Activated CD4-positive, alpha-beta memory T cell treated with anti-CD3 and anti-CD28 coated beads for 36 hours (primary cell): ENCODE data around the gene TENT5A. TPM values are rescaled to one million over a fixed set of nuclear protein-coding genes. Genes with fewer than 3 reads are reported as not detected.
"Not testable (repeated sequence)": the region's sequence is repeated elsewhere in the genome, so short reads cannot be mapped to it uniquely, and the experiment has no call there.

Experiments
- CTCF ChIA-PET: fragments of 350-600 bp; sonication (Branson Sonifier 250); formaldehyde crosslinking; loops from one replicate; lab custom pipeline; 2021; ENCODE audit warnings: antibody characterized with exemption, inconsistent platforms; lab: Charles Lee
- POLR2A ChIA-PET: fragments of 350-600 bp; sonication (Branson Sonifier 250); formaldehyde crosslinking; loops from one replicate; lab custom pipeline; 2021; ENCODE audit warnings: antibody characterized with exemption; lab: Charles Lee
- DNase-seq: peaks from one replicate; pipeline ENCODE4 v3.0.0-alpha.2; 2020
- H3K27ac Mint-ChIP-seq: one replicate; pipeline ENCODE4 v1.8.0; 2021; ENCODE audit warnings: mixed read lengths
- H3K27me3 Mint-ChIP-seq: one replicate; pipeline ENCODE4 v1.8.0; 2021; ENCODE audit warnings: mixed read lengths
- H3K36me3 Mint-ChIP-seq: one replicate; pipeline ENCODE4 v1.8.0; 2021; ENCODE audit warnings: mixed read lengths
- H3K4me1 Mint-ChIP-seq: one replicate; pipeline ENCODE4 v1.8.0; 2021; ENCODE audit warnings: low read depth, mixed read lengths
- H3K4me3 Mint-ChIP-seq: one replicate; pipeline ENCODE4 v1.8.0; 2021; ENCODE audit warnings: mild to moderate bottlenecking, mixed read lengths
- H3K9me3 Mint-ChIP-seq: one replicate; pipeline ENCODE4 v1.8.0; 2021; ENCODE audit warnings: mixed read lengths
- intact Hi-C: fragments of 100-400 bp; cut with micrococcal nuclease; formaldehyde crosslinking; loops from one replicate; pipeline ENCODE4 v1.15.1; 2023
- total RNA-seq, 2 experiments: library from RNA; stranded (reverse); gene quantifications; one replicate each; pipeline ENCODE4 v1.2.3, GENCODE V29; 2021

The TENT5A gene
- total RNA-seq, 2 experiments from 2014 or later: 0.51 to 1.1 TPM

DNA sequence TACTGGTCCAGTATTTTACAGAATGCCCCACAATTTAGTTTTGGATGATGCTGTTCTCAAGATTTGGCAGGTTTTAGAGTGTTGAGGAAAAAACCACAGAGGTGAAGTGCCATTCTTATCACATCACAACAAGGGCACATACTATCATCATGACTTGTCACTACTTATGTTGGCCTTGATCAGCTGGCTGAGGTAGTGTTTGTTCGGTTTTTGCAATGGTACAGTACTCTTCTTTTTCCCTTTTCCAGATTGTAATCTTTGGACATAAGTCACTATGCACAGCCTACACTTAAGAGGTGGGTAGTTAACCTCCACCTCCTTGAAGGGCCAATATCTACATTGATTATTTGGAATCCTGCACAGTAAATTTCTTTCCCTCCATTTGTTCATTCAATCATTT is 8.8 kb downstream of the TENT5A start:
- intact Hi-C loops: no loop called here
- ChIA-PET POLR2A (no interaction called here), CTCF (no interaction called here)
- H3K27ac Mint-ChIP-seq: no peak overlapping the region
- H3K27me3 Mint-ChIP-seq: no peaks in the 10 kb centered on the region
- no peaks in the 10 kb centered on the region for H3K9me3 Mint-ChIP-seq
- no peak for DNase-seq
- no peaks in the 10 kb centered on the region for H3K36me3 Mint-ChIP-seq
- H3K4me3 Mint-ChIP-seq: no peak overlapping the region
- H3K4me1 Mint-ChIP-seq: peaks cover 4% of the 10 kb centered on the region

DNA sequence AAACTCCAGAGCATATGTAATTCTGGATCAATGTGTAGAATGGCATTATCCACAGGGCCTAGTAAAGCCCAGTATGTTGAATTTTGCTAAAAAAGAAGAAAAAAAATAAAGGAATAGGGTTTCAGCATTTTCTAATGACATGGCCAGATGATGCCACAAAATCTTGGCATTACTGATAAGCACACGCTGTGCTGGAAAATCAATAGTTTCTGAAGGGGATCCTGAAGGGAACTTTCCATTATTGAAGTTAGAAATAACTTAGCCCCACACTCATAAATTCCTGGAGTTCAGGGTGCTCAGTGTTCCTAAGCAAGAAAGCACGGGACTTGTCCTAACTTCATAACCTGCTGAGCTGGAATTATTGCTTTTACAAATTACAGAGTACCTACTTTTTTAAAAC is 10.8 kb downstream of the TENT5A start:
- intact Hi-C loops: no loop called here
- no peak overlapping the region for H3K4me3 Mint-ChIP-seq
- no peak for DNase-seq
- peaks cover 2% of the 10 kb centered on the region for H3K4me1 Mint-ChIP-seq
- no peak overlapping the region for H3K27ac Mint-ChIP-seq
- no peaks in the 10 kb centered on the region for H3K36me3 Mint-ChIP-seq
- H3K9me3 Mint-ChIP-seq: no peaks in the 10 kb centered on the region
- ChIA-PET POLR2A (no interaction called here), CTCF (no interaction called here)
- no peaks in the 10 kb centered on the region for H3K27me3 Mint-ChIP-seq

- H3K27me3 Mint-ChIP-seq, CTCF ChIA-PET, H3K9me3 Mint-ChIP-seq, DNase-seq, intact Hi-C loops, H3K27ac Mint-ChIP-seq, POLR2A ChIA-PET, H3K4me1 Mint-ChIP-seq, H3K36me3 Mint-ChIP-seq, H3K4me3 Mint-ChIP-seq: not testable (repeated sequence)
Measured at GRCh38 chr6:81740591-81740990, 11.9 kb downstream of the TENT5A start.

- intact Hi-C loops: no loop called here
- CTCF ChIA-PET: no interaction called here
- DNase-seq: no peak
- H3K4me3 Mint-ChIP-seq: no peak overlapping the region
- no peaks in the 10 kb centered on the region for H3K4me1 Mint-ChIP-seq
- no peaks in the 10 kb centered on the region for H3K9me3 Mint-ChIP-seq
- no peaks in the 10 kb centered on the region for H3K27me3 Mint-ChIP-seq
- H3K36me3 Mint-ChIP-seq: no peaks in the 10 kb centered on the region
- POLR2A ChIA-PET: no interaction called here
- no peak overlapping the region for H3K27ac Mint-ChIP-seq
Measured at GRCh38 chr6:81739230-81740195, 13.0 kb downstream of the TENT5A start.

DNA sequence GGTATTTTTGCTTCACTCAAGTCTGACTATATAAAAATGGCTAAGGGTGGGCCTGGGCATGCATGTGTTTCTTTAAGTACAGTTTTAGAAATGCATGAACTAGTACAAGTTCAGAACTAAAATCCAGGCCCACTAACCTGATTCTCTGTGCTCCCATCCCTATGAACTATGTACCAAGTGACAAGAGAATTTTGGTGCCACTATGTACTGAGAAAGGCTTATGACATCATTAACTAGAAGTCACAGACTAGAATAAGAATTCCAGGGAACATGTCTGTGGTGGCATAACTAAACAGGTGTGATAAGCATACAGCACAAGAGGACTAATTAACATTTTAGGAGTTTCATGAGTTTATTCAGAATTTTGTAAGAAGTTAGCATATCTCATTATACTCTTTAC is 16.1 kb downstream of the TENT5A start:
- DNase-seq: no peak
- no peaks in the 10 kb centered on the region for H3K36me3 Mint-ChIP-seq
- intact Hi-C loops: no loop called here
- H3K27me3 Mint-ChIP-seq: no peaks in the 10 kb centered on the region
- H3K27ac Mint-ChIP-seq: no peak overlapping the region
- POLR2A ChIA-PET: no interaction called here
- H3K4me3 Mint-ChIP-seq: no peak overlapping the region
- CTCF ChIA-PET: no interaction called here
- H3K4me1 Mint-ChIP-seq: no peaks in the 10 kb centered on the region
- no peaks in the 10 kb centered on the region for H3K9me3 Mint-ChIP-seq

- H3K27ac Mint-ChIP-seq: no peak overlapping the region
- intact Hi-C loops: no loop called here
- CTCF ChIA-PET: no interaction called here
- DNase-seq: no peak
- no peaks in the 10 kb centered on the region for H3K27me3 Mint-ChIP-seq
- H3K4me3 Mint-ChIP-seq: no peak overlapping the region
- H3K9me3 Mint-ChIP-seq: no peaks in the 10 kb centered on the region
- no peaks in the 10 kb centered on the region for H3K36me3 Mint-ChIP-seq
- POLR2A ChIA-PET: no interaction called here
- H3K4me1 Mint-ChIP-seq: no peaks in the 10 kb centered on the region
Measured at GRCh38 chr6:81735756-81736380, 16.6 kb downstream of the TENT5A start.

DNA sequence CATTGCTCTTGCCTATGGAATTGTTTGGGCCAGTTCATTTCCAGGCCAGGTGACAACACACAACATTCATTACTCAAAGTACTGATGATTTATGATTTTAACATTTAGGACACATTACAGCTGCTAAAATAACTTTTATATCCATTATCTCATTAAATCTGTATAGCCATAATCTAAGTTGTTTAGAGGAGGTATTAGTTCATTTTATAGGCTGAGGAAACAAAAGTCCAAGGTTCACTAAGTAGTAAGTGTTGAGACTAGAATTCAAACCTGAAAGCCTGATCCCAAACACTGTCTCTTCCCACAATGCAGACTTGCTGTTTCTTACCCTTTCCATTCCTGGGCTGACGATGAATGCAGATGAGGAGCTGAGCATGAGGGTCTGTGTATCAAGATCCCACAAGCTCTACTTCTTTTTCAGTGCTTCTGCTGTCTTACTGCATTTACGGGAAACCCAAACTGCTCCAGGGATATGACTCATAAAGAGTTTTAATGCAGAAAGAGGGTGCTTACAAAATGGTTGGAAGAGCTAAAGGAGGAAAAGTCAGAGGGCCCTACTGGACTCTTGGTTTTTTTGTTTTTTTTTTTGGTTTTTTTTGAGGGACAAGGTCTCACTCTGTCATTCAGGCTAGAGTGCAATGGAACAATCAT is 17.9 kb downstream of the TENT5A start:
- Mint-ChIP-seq H3K27ac (no peak overlapping the region), H3K4me1 (no peaks in the 10 kb centered on the region), H3K9me3 (no peaks in the 10 kb centered on the region), H3K36me3 (no peaks in the 10 kb centered on the region), H3K4me3 (no peak overlapping the region), H3K27me3 (no peaks in the 10 kb centered on the region)
- intact Hi-C loops: no loop called here
- POLR2A ChIA-PET: no interaction called here
- CTCF ChIA-PET: no interaction called here
- no peak for DNase-seq

- Mint-ChIP-seq H3K9me3 (no peaks in the 10 kb centered on the region), H3K36me3 (no peaks in the 10 kb centered on the region), H3K27ac (no peak overlapping the region), H3K27me3 (no peaks in the 10 kb centered on the region), H3K4me1 (no peaks in the 10 kb centered on the region), H3K4me3 (no peak overlapping the region)
- CTCF ChIA-PET: no interaction called here
- intact Hi-C loops: no loop called here
- DNase-seq: no peak
- POLR2A ChIA-PET: no interaction called here
Measured at GRCh38 chr6:81734081-81734480, 18.4 kb downstream of the TENT5A start.

GRCh38 chr6:81731814-81732213 is 20.7 kb downstream of the TENT5A start:
- no peaks in the 10 kb centered on the region for H3K27me3 Mint-ChIP-seq
- intact Hi-C loops: no loop called here
- no peak overlapping the region for H3K4me3 Mint-ChIP-seq
- H3K9me3 Mint-ChIP-seq: no peaks in the 10 kb centered on the region
- CTCF ChIA-PET: no interaction called here
- no peaks in the 10 kb centered on the region for H3K36me3 Mint-ChIP-seq
- no peak for DNase-seq
- POLR2A ChIA-PET: no interaction called here
- no peak overlapping the region for H3K27ac Mint-ChIP-seq
- peaks cover 12% of the 10 kb centered on the region for H3K4me1 Mint-ChIP-seq

DNA sequence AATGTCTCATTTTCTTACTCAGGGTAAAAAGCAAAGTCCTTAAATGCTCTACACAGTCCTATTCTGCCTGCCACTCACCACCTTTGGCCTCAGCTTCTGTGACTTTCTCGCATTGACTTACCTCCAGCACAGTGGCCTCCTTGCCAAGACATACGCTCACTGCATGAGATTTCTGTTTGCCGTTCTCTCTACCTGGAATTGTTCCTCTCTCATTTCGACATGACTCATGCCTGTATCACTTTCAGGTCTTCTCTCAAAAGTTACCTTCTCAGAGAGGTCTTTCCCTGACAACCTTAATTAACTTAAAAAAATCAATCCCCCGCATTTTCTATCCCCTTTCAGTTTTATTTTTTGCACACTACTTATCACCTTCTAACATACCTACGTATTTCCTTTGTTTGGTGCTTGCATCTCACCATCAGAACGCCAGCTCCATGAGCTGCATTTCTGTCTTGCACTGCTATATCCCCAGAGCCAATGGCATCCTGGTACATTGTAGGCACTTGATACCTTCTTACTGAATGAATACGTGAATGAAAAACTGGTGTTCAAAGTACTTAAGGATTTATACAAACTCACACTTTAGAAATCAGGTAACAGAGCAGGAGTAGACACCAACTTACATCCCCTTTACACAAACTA is 24.5 kb downstream of the TENT5A start:
- intact Hi-C loops: loop anchor here (1.0 to 2.0 kb wide), 2 partner anchors 24 to 1563 kb away; partner anchors contain the start of gene TENT5A
- Mint-ChIP-seq H3K27me3 (no peaks in the 10 kb centered on the region), H3K4me1 (peaks cover 12% of the 10 kb centered on the region), H3K27ac (peak overlapping the region; percentile 9), H3K36me3 (no peaks in the 10 kb centered on the region), H3K4me3 (no peak overlapping the region), H3K9me3 (no peaks in the 10 kb centered on the region)
- POLR2A ChIA-PET: interaction anchor here (1.3 kb wide), 1 partner anchor 24 kb away, joined by 3 read pairs; the partner anchor contains the start of gene TENT5A
- CTCF ChIA-PET: interaction anchor here (0.8 to 1.0 kb wide), 2 partner anchors 24 to 25 kb away, joined by 3 read pairs; partner anchors contain the start of gene TENT5A
- DNase-seq: peak; percentile 64

DNA sequence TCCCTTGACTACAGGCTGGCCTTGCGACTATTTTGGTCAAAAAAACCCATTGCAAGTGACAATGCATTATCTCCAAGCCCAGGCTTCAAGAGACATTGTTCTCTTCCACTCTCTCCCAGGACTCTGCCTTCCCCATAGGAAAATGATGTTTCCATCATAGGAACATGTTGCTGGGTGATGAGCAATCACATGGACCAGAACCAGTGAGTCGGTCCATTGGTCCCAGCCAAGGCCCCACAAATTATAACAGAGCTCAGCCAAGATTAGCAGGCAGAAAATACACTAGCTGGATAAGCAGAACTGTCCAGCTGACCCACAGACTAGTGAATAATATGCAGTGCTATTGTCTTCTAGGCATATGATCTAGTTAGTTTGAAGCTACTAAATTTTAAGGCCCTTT is 27.4 kb downstream of the TENT5A start:
- Mint-ChIP-seq H3K36me3 (no peaks in the 10 kb centered on the region), H3K4me3 (no peak overlapping the region), H3K4me1 (peaks cover 12% of the 10 kb centered on the region), H3K27me3 (no peaks in the 10 kb centered on the region), H3K9me3 (no peaks in the 10 kb centered on the region), H3K27ac (no peak overlapping the region)
- intact Hi-C loops: no loop called here
- ChIA-PET POLR2A (no interaction called here), CTCF (no interaction called here)
- DNase-seq: no peak
